Liver (tissue), 3 donors: ENCODE measurements around the gene PTPRD.

Experiments used
- ATF3 ChIP-seq: IDR thresholded peaks from 2 replicates; pipeline ENCODE4 v1.6.1; 2016; ENCODE audit warnings: antibody characterized with exemption
- CTCF ChIP-seq: fragments of 150-350 bp; IDR thresholded peaks from 2 replicates; pipeline ENCODE4 v1.5.1; 2017; ENCODE audit warnings: improper control_type of control experiment, low read depth, low read length; ENCODE audit not compliant: missing input control
- EGR1 ChIP-seq, 2 donors: IDR thresholded peaks; 2 replicates each; pipeline ENCODE4 v1.6.1; 2016 to 2018; ENCODE audit warnings: antibody characterized with exemption in 2 of 2, low read depth in 2 of 2
- GABPA ChIP-seq, 2 donors: IDR thresholded peaks in 1 of 2; conservative IDR thresholded peaks in 1 of 2; 2 replicates each; pipeline ENCODE4 v1.6.1; 2016; ENCODE audit warnings: antibody characterized with exemption in 2 of 2, mild to moderate bottlenecking in 1 of 2, moderate library complexity in 1 of 2
- HNF4G ChIP-seq: IDR thresholded peaks from 2 replicates; pipeline ENCODE4 v1.6.1; 2016; ENCODE audit warnings: antibody characterized with exemption
- JUND ChIP-seq, 2 donors: IDR thresholded peaks; 2 replicates each; pipeline ENCODE4 v1.6.1; 2016; ENCODE audit warnings: antibody characterized with exemption in 2 of 2
- MAX ChIP-seq: IDR thresholded peaks from 2 replicates; pipeline ENCODE4 v1.6.1; 2016; ENCODE audit warnings: antibody characterized with exemption
- RAD21 ChIP-seq, 2 donors: IDR thresholded peaks; 2 replicates each; pipeline ENCODE4 v1.6.1; 2016; ENCODE audit warnings: antibody characterized with exemption in 2 of 2, mild to moderate bottlenecking in 2 of 2
- REST ChIP-seq: IDR thresholded peaks from 2 replicates; pipeline ENCODE4 v1.6.1; 2016; ENCODE audit warnings: antibody characterized with exemption, mild to moderate bottlenecking
- SP1 ChIP-seq: IDR thresholded peaks from 2 replicates; pipeline ENCODE4 v1.6.1; 2018; ENCODE audit warnings: antibody characterized with exemption, mild to moderate bottlenecking
- TAF1 ChIP-seq: conservative IDR thresholded peaks from 2 replicates; pipeline ENCODE4 v1.6.1; 2016; ENCODE audit warnings: antibody characterized with exemption, mild to moderate bottlenecking
- YY1 ChIP-seq: IDR thresholded peaks from 2 replicates; pipeline ENCODE4 v1.6.1; 2016; ENCODE audit warnings: antibody characterized with exemption, mild to moderate bottlenecking
- ZBTB33 ChIP-seq: IDR thresholded peaks from 2 replicates; pipeline ENCODE4 v1.6.1; 2016; ENCODE audit warnings: antibody characterized with exemption
- donor health status: healthy.
- donor health status: healthy.

GRCh38 chr9:8730618-8731017 lies 1882.2 kb downstream of the PTPRD start:
- TF ChIP-seq CTCF (no peak), MAX (no peak), RAD21 (IDR thresholded peaks at IDR 0.05) (no peak), GABPA (IDR thresholded peaks at IDR 0.05 in 1 of 2, conservative IDR thresholded peaks at IDR 0.05 in 1 of 2) (no peak), ATF3 (no peak), JUND (IDR thresholded peaks at IDR 0.05) (no peak), SP1 (no peak), EGR1 (IDR thresholded peaks at IDR 0.05; ENCODE audit: low read depth in 2 of 2) (no peak), YY1 (no peak), REST (no peak), ZBTB33 (no peak), HNF4G (no peak), TAF1 (no peak)
